Measurements from ENCODE around the gene PIP4P1.
"Not testable (repeated sequence)": the region's sequence is repeated elsewhere in the genome, so short reads cannot be mapped to it uniquely, and the experiment has no call there.

Gene PIP4P1

GRCh38 chr14:20455355-20456300, 5.6 kb downstream of the PIP4P1 start:
- peak; percentile 68; the same call in 1 of the 2 replicates for TF ChIP-seq POLR2AphosphoS5 (IDR thresholded peaks at IDR 0.05; ENCODE audit: low read depth)
- TF ChIP-seq, protein P1, sequence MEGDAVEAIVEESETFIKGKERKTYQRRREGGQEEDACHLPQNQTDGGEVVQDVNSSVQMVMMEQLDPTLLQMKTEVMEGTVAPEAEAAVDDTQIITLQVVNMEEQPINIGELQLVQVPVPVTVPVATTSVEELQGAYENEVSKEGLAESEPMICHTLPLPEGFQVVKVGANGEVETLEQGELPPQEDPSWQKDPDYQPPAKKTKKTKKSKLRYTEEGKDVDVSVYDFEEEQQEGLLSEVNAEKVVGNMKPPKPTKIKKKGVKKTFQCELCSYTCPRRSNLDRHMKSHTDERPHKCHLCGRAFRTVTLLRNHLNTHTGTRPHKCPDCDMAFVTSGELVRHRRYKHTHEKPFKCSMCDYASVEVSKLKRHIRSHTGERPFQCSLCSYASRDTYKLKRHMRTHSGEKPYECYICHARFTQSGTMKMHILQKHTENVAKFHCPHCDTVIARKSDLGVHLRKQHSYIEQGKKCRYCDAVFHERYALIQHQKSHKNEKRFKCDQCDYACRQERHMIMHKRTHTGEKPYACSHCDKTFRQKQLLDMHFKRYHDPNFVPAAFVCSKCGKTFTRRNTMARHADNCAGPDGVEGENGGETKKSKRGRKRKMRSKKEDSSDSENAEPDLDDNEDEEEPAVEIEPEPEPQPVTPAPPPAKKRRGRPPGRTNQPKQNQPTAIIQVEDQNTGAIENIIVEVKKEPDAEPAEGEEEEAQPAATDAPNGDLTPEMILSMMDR (IDR thresholded peaks at IDR 0.05; ENCODE audit: insufficient read depth, low read length), result no peak
- no peak for TF ChIP-seq REST (IDR thresholded peaks at IDR 0.05; ENCODE audit: insufficient replicate concordance, low read depth)
- TF ChIP-seq GABPA (IDR thresholded peaks at IDR 0.05; ENCODE audit: low read depth), result no peak
- peak in 1 of 2 experiments; percentile 74 for DNase-seq (ENCODE audit: low read depth in 1 of 2, low spot score in 1 of 2)
- H3K27ac ChIP-seq (replicated peaks), result peak overlapping the region; percentile 98
- H3K27me3 ChIP-seq (ENCODE audit: insufficient read depth, poor library complexity, severe bottlenecking), result no peaks in the 10 kb centered on the region
- peak overlapping the region; percentile 81 for H3K4me3 ChIP-seq (replicated peaks; ENCODE audit: insufficient read depth, low read length)

DNA sequence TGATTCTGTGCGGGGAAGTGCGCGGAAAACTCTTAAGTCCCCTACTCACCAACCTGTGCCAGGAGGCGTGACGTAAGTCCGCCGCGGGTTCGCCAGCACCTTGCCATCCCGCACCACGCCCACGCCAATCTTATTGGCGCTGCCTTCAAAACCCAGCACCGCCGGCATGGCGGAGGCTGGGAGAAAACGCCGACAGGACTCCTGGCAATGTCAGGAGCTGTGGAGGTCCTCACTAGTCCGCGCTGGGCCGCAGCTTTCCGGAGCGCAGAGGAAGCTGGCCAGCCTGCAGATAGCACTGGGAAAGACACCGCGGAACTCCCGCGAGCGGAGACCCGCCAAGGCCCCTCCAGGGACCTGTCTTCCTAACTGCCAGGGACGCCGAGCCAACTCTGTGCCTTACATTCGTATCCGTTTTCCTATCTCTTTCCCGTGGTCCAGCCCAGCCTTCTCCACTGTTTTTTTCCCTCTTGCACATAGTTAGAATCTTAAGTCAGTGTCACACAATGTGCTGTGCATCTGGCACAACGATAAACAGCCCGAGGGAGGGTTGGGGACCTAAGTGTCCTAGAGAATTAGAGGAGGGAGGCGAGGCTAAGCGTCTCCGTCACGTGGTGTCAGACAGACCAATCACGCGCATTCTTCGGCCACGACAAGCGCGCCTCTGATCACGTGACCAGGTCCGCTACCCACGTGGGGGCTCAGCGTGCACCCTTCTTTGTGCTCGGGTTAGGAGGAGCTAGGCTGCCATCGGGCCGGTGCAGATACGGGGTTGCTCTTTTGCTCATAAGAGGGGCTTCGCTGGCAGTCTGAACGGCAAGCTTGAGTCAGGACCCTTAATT, 6.5 kb downstream of the PIP4P1 start, which contains the start of the genes APEX1 and OSGEP:
TSS of gene APEX1 (plus strand) at position 711 of the 839 bp plus-strand sequence. CDS start 420 bp downstream, outside the sequence.
TSS of gene OSGEP (minus strand) at position 297 of the 839 bp plus-strand sequence. CDS start at position 168, 129 bp downstream.
- peak; percentile 96 for TF ChIP-seq POLR2AphosphoS5 (IDR thresholded peaks at IDR 0.05; ENCODE audit: low read depth)
- no peak for TF ChIP-seq SPI1 (IDR thresholded peaks at IDR 0.05; ENCODE audit: borderline replicate concordance, low read depth)
- peak; percentile 64 for TF ChIP-seq REST (IDR thresholded peaks at IDR 0.05; ENCODE audit: insufficient replicate concordance, low read depth)
- no peak for TF ChIP-seq GABPA (IDR thresholded peaks at IDR 0.05; ENCODE audit: low read depth)
- Histone ChIP-seq H3K27me3 (ENCODE audit: insufficient read depth, poor library complexity, severe bottlenecking) (no peaks in the 10 kb centered on the region), H3K4me3 (replicated peaks; ENCODE audit: insufficient read depth, low read length) (peak within 1 kb of the TSS; percentile 81), H3K27ac (replicated peaks) (peak within 1 kb of the TSS; percentile 98)
- peak; percentile 99 to 100 for DNase-seq (ENCODE audit: low read depth in 1 of 2, low spot score in 1 of 2)

GRCh38 chr14:20452831-20453230, 8.4 kb downstream of the PIP4P1 start:
- H3K27ac ChIP-seq (replicated peaks); H3K27me3 ChIP-seq (ENCODE audit: insufficient read depth, poor library complexity, severe bottlenecking); H3K4me3 ChIP-seq (replicated peaks; ENCODE audit: insufficient read depth, low read length); DNase-seq (ENCODE audit: low read depth in 1 of 2, low spot score in 1 of 2): not testable (repeated sequence)

DNA sequence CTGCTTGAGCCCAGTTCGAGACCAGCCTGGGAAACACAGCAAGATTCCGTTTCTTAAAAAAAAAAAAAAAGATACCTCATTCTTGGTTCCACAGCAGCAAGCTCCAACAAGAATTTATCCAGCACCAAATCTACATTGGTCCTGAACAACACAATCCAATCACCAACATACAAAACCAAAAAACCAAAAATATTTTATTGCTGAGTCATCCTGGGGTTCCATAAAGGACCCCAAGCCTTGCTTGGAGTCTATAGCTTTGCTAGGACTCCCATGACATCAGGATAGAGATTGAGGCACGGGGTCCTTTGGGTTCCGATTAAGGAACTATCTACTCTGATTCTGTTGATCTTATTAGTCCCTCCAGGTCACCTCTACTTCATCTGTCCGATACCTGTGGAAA, 14.3 kb downstream of the PIP4P1 start:
- Histone ChIP-seq H3K4me3 (replicated peaks; ENCODE audit: insufficient read depth, low read length) (no peak overlapping the region), H3K27ac (replicated peaks) (no peak overlapping the region), H3K27me3 (ENCODE audit: insufficient read depth, poor library complexity, severe bottlenecking) (no peaks in the 10 kb centered on the region)
- no peak for TF ChIP-seq REST (IDR thresholded peaks at IDR 0.05; ENCODE audit: insufficient replicate concordance, low read depth)
- no peak for TF ChIP-seq POLR2AphosphoS5 (IDR thresholded peaks at IDR 0.05; ENCODE audit: low read depth)
- no peak for TF ChIP-seq GABPA (IDR thresholded peaks at IDR 0.05; ENCODE audit: low read depth)
- no peak for TF ChIP-seq SPI1 (IDR thresholded peaks at IDR 0.05; ENCODE audit: borderline replicate concordance, low read depth)
- TF ChIP-seq, protein P1 (IDR thresholded peaks at IDR 0.05; ENCODE audit: insufficient read depth, low read length), result no peak
- no peak for DNase-seq (ENCODE audit: low read depth in 1 of 2, low spot score in 1 of 2)

GRCh38 chr14:20443650-20444049, 17.6 kb downstream of the PIP4P1 start:
- not testable (repeated sequence) for H3K4me3 ChIP-seq (replicated peaks; ENCODE audit: insufficient read depth, low read length); H3K27me3 ChIP-seq (ENCODE audit: insufficient read depth, poor library complexity, severe bottlenecking); H3K27ac ChIP-seq (replicated peaks); DNase-seq (ENCODE audit: low read depth in 1 of 2, low spot score in 1 of 2)

Data from HL-60 (cell line).